ENCODE data around the gene ETNK2.

GRCh38 chr1:204110894-204111633 lies 40.8 kb downstream of the ETNK2 start:
- TF ChIP-seq CTCF (IDR thresholded peaks at IDR 0.05) (no peak), EZH2 (IDR thresholded peaks at IDR 0.05; ENCODE audit: borderline replicate concordance, insufficient read depth, low read depth, low read length, poor library complexity, severe bottlenecking) (no peak)
